ENCODE measurements around the gene FADS6. TPM values are rescaled to one million over a fixed set of nuclear protein-coding genes. Genes with fewer than 3 reads are reported as not detected.

FADS6 gene
- total RNA-seq, 1 experiment from 2014 or later, result 1.2 TPM

GRCh38 chr17:74836191-74836590 lies 57.2 kb downstream of the FADS6 start:
- Histone ChIP-seq H3K4ac (ENCODE audit: low read depth, low read length) (no peak overlapping the region), H3K27me3 (ENCODE audit: insufficient read depth, low read length) (no peaks in the 10 kb centered on the region), H2AK5ac (ENCODE audit: insufficient read length, low read length) (no peak overlapping the region), H4K5ac (ENCODE audit: insufficient read length, low read depth, low read length) (no peak overlapping the region), H2AFZ (ENCODE audit: low read length) (no peak overlapping the region), H3K4me1 (ENCODE audit: insufficient read depth, low read length) (peaks cover 2% of the 10 kb centered on the region; the same call in 1 of the 2 replicates), H3K27ac (ENCODE audit: insufficient read length, low read depth, low read length) (no peak overlapping the region), H3K4me2 (ENCODE audit: insufficient read depth, insufficient read length, low read length) (no peak overlapping the region), H3K9ac (ENCODE audit: extremely low read depth, insufficient read length, low read length) (no peak overlapping the region), H4K91ac (ENCODE audit: insufficient read length, low read depth, low read length) (no peak overlapping the region), H3K23ac (ENCODE audit: insufficient read length, low read depth, low read length) (no peak overlapping the region), H4K20me1 (ENCODE audit: control insufficient read depth, insufficient read depth, insufficient read length) (no peaks in the 10 kb centered on the region), H3K9me3 (ENCODE audit: control insufficient read depth, low read depth, low read length) (no peaks in the 10 kb centered on the region), H3K79me1 (ENCODE audit: insufficient read depth, low read depth, low read length, poor library complexity, severe bottlenecking) (no peaks in the 10 kb centered on the region), H4K8ac (replicated peaks; ENCODE audit: insufficient read length, low read depth, low read length) (no peak overlapping the region), H3K56ac (ENCODE audit: insufficient read length, low read depth, low read length) (no peak overlapping the region), H3K79me2 (ENCODE audit: insufficient read depth, low read length) (no peaks in the 10 kb centered on the region), H3T11ph (ENCODE audit: low read length) (no peak overlapping the region), H2BK20ac (ENCODE audit: low read depth, low read length, poor library complexity, severe bottlenecking) (no peak overlapping the region), H3K14ac (ENCODE audit: insufficient read depth, low read length) (no peak overlapping the region), H2BK12ac (ENCODE audit: insufficient read length, low read depth, low read length) (no peak overlapping the region), H2BK5ac (ENCODE audit: insufficient read length, low read length) (no peak overlapping the region), H3K18ac (ENCODE audit: insufficient read length, low read depth, low read length) (no peak overlapping the region), H2BK15ac (ENCODE audit: low read depth, low read length) (no peak overlapping the region), H2BK120ac (ENCODE audit: low read depth, low read length, poor library complexity, severe bottlenecking) (no peak overlapping the region), H3K23me2 (ENCODE audit: insufficient read length, low read depth, low read length, poor library complexity, severe bottlenecking) (no peaks in the 10 kb centered on the region)
- H3K27me3 Mint-ChIP-seq (ENCODE audit: low read depth), result peaks cover 11% of the 10 kb centered on the region
- H3K9me3 Mint-ChIP-seq, result no peaks in the 10 kb centered on the region
- H3K4me1 Mint-ChIP-seq, result peaks cover 14 to 24% of the 10 kb centered on the region in 2 experiments
- TF ChIP-seq CTCF (conservative IDR thresholded peaks at IDR 0.05), result no peak
- peak overlapping the region in 1 of 2 experiments; percentile 7; a peak in 1 of 5 replicates for H3K4me3 Mint-ChIP-seq
- no peak for DNase-seq
- H3K36me3 Mint-ChIP-seq (ENCODE audit: insufficient read depth in 1 of 3, low read depth in 3 of 3), result peaks cover 7 to 18% (median 15%) of the 10 kb centered on the region in 3 experiments; a peak in 6 of 7 replicates
- 0 out of 7 replicates have a peak overlapping the region, but pooled peaks of 1 of the 3 experiments have one; percentile 23 for H3K27ac Mint-ChIP-seq
- no CpG with 5 or more reads among the region's 26 CpGs for WGBS (ENCODE audit: extremely low coverage, insufficient read length, low lambda C conversion rate)
